ENCODE results near the gene UGT2B11.
A peak's percentile ranks its signal among the peaks of the same experiment; 100 is the strongest.
"Not testable (repeated sequence)": the region's sequence is repeated elsewhere in the genome, so short reads cannot be mapped to it uniquely, and the experiment has no call there.

UGT2B11 gene

GRCh38 chr4:69214716-69215115 is at the start of gene UGT2B11:
Gene UGT2B11 (minus strand): TSS chr4:69214748. CDS start chr4:69214722, 26 bp downstream.
- no peak for DNase-seq

GRCh38 chr4:69253147-69253772 is 38.7 kb upstream of the UGT2B11 start:
- not testable (repeated sequence) for DNase-seq

- DNase-seq = not testable (repeated sequence)
Observed at GRCh38 chr4:69250884-69251283, 36.3 kb upstream of the UGT2B11 start.

- DNase-seq = not testable (repeated sequence)
Observed at GRCh38 chr4:69242562-69243240, 28.2 kb upstream of the UGT2B11 start.

- not testable (repeated sequence) for DNase-seq
Observed at GRCh38 chr4:69241746-69242145, 27.2 kb upstream of the UGT2B11 start.

- DNase-seq = not testable (repeated sequence)
Observed at GRCh38 chr4:69240787-69241186, 26.2 kb upstream of the UGT2B11 start.

GRCh38 chr4:69239557-69240168 is 25.1 kb upstream of the UGT2B11 start:
- no peak for DNase-seq

- no peak for DNase-seq
Observed at GRCh38 chr4:69239092-69239491, 24.5 kb upstream of the UGT2B11 start.

GRCh38 chr4:69224891-69225290 is 10.3 kb upstream of the UGT2B11 start:
- DNase-seq = no peak

- DNase-seq = not testable (repeated sequence)
Observed at GRCh38 chr4:69223277-69223676, 8.7 kb upstream of the UGT2B11 start.

GRCh38 chr4:69218491-69218890 is 3.9 kb upstream of the UGT2B11 start:
- not testable (repeated sequence) for DNase-seq

GRCh38 chr4:69210911-69211310 is 3.6 kb downstream of the UGT2B11 start:
- DNase-seq = no peak

- not testable (repeated sequence) for DNase-seq
Observed at GRCh38 chr4:69198506-69198905, 16.0 kb downstream of the UGT2B11 start.

- DNase-seq = no peak
Observed at GRCh38 chr4:69196209-69196965, 18.2 kb downstream of the UGT2B11 start.

- DNase-seq = no peak
Observed at GRCh38 chr4:69194166-69194565, 20.4 kb downstream of the UGT2B11 start.

GRCh38 chr4:69191905-69192304 is 22.6 kb downstream of the UGT2B11 start:
- DNase-seq = not testable (repeated sequence)

GRCh38 chr4:69190621-69191020 is 23.9 kb downstream of the UGT2B11 start:
- not testable (repeated sequence) for DNase-seq

- not testable (repeated sequence) for DNase-seq
Observed at GRCh38 chr4:69181519-69182169, 32.9 kb downstream of the UGT2B11 start.

GRCh38 chr4:69179817-69180216 is 34.7 kb downstream of the UGT2B11 start:
- DNase-seq = not testable (repeated sequence)

GRCh38 chr4:69178751-69179205 is 35.8 kb downstream of the UGT2B11 start:
- DNase-seq = not testable (repeated sequence)

GRCh38 chr4:69170233-69171134 is 44.1 kb downstream of the UGT2B11 start:
- peak; percentile 48 for DNase-seq
